ENCODE results near the gene PPP4C. TPM values are rescaled to one million over a fixed set of nuclear protein-coding genes. Genes with fewer than 3 reads are reported as not detected.

The PPP4C gene
- total and polyA plus RNA-seq, 12 donors: 34.5 to 82.1 (median 42.4) TPM

DNA sequence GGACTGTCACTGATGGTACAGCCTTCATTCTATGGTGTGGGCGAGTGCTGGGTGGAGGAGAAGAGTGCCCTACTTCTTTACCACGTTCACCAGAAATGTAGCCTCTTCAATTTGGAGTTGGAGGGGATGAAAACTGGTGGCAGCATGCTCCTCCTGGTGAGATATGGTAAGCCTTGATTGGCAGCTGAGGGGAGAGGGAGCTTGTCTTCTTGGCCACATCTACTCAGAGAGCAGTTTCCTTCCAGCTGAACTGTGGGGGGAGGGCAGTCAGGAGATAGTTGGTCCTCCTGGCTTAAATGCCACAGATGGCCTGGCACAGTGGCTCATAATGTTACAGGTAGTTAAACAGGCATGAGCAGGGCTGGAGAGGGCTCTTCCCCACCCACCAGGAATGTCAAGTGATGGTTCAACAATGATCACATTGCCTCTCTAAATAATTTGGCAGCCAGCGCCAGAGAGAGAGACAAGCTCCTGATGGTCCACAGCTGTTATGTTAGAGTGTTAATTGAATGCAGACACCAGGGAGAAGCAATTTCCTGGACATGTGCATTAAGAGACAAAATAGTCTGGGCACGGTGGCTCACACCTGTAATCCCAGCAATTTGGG is 56.2 kb downstream of the PPP4C start:
- TF ChIP-seq CTCF (IDR thresholded peaks at IDR 0.05): no peak
- ATAC-seq (no peak), DNase-seq (no peak)

GRCh38 chr16:30132591-30132990 is 56.8 kb downstream of the PPP4C start:
- Histone ChIP-seq H3K27ac (no peak overlapping the region), H3K4me3 (no peak overlapping the region), H3K4me1 (peaks cover 0 to 18% (median 0%) of the 10 kb centered on the region in 9 donors), H3K9me3 (no peaks in the 10 kb centered on the region), H3K36me3 (no peaks in the 10 kb centered on the region), H3K27me3 (no peaks in the 10 kb centered on the region)
- no peak for TF ChIP-seq CTCF (IDR thresholded peaks at IDR 0.05)
- DNase-seq (no peak), ATAC-seq (no peak)
- 61 to 88% methylated on average over 3 of the region's 3 CpGs for WGBS, 2 donors
- intact Hi-C loops (cut with DNase I): no loop called here

More for the DNA sequence above, 56.2 kb downstream of the PPP4C start:
- intact Hi-C loops (cut with DNase I): no loop called here
- no peaks in the 10 kb centered on the region for H3K9me3 ChIP-seq
- no peaks in the 10 kb centered on the region for H3K36me3 ChIP-seq
- no peak overlapping the region for H3K27ac ChIP-seq
- no peak overlapping the region for H3K4me3 ChIP-seq
- WGBS, 2 donors: 46 to 56% methylated on average over 4 of the region's 4 CpGs
- H3K4me1 ChIP-seq: peaks cover 0 to 15% (median 0%) of the 10 kb centered on the region in 9 donors
- no peaks in the 10 kb centered on the region for H3K27me3 ChIP-seq

Other genes starting within 250 kb of the PPP4C start
- 10 to 100 TPM; 61.8 to 87.0 (median 72.7) TPM for gene CDIPT, start 212.8 kb upstream of the PPP4C start, total RNA-seq
- 10 to 100 TPM; 55.1 to 99.6 TPM for gene CDIPT, start 212.8 kb upstream of the PPP4C start, polyA plus RNA-seq
- gene SEZ6L2, start 176.4 kb upstream of the PPP4C start, total RNA-seq: 1 to 10 TPM in 2 of 10 donors, under 1 TPM in 8; 0.17 to 1.2 (median 0.73) TPM
- under 1 TPM in 1 of 2 donors, not detected in 1; 0.61 TPM for gene SEZ6L2, start 176.4 kb upstream of the PPP4C start, polyA plus RNA-seq
- 1 to 10 TPM in 1 of 10 donors, under 1 TPM in 5, not detected in 4; 0.20 to 1.1 (median 0.75) TPM for gene ASPHD1, start 175.5 kb upstream of the PPP4C start, total RNA-seq
- gene ASPHD1, start 175.5 kb upstream of the PPP4C start, polyA plus RNA-seq: under 1 TPM in 1 of 2 donors, not detected in 1; 0.28 TPM
- gene KCTD13, start 149.8 kb upstream of the PPP4C start, total RNA-seq: 1 to 10 TPM; 5.4 to 8.2 (median 7.3) TPM
- gene KCTD13, start 149.8 kb upstream of the PPP4C start, polyA plus RNA-seq: 10 to 100 TPM in 1 of 2 donors, 1 to 10 TPM in 1; 5.2 to 18.0 TPM
- gene TMEM219, start 113.9 kb upstream of the PPP4C start, total RNA-seq: 100 to 1,000 TPM in 1 of 10 donors, 10 to 100 TPM in 9; 53.0 to 105 (median 67.1) TPM
- 10 to 100 TPM; 80.4 to 85.9 TPM for gene TMEM219, start 113.9 kb upstream of the PPP4C start, polyA plus RNA-seq
- gene TAOK2, start 102.1 kb upstream of the PPP4C start, total RNA-seq: 10 to 100 TPM; 27.0 to 40.6 (median 32.7) TPM
- gene TAOK2, start 102.1 kb upstream of the PPP4C start, polyA plus RNA-seq: 10 to 100 TPM; 27.6 to 50.4 TPM
- 10 to 100 TPM; 14.4 to 23.2 (median 17.1) TPM for gene HIRIP3, start 80.4 kb upstream of the PPP4C start, total RNA-seq
- 10 to 100 TPM; 17.9 to 22.4 TPM for gene HIRIP3, start 80.4 kb upstream of the PPP4C start, polyA plus RNA-seq
- 10 to 100 TPM; 23.2 to 34.8 (median 30.6) TPM for gene INO80E, start 79.8 kb upstream of the PPP4C start, total RNA-seq
- gene INO80E, start 79.8 kb upstream of the PPP4C start, polyA plus RNA-seq: 10 to 100 TPM; 63.2 to 80.4 TPM
- under 1 TPM in 4 of 10 donors, not detected in 6; 0.27 to 0.95 (median 0.48) TPM for gene DOC2A, start 65.0 kb upstream of the PPP4C start, total RNA-seq
- 1 to 10 TPM in 1 of 2 donors, under 1 TPM in 1; 0.41 to 2.7 TPM for gene DOC2A, start 65.0 kb upstream of the PPP4C start, polyA plus RNA-seq
- gene C16orf92, start 52.8 kb upstream of the PPP4C start, total RNA-seq: not detected
- not detected for gene C16orf92, start 52.8 kb upstream of the PPP4C start, polyA plus RNA-seq
- gene TLCD3B, start 44.7 kb upstream of the PPP4C start, total RNA-seq: not detected
- gene TLCD3B, start 44.7 kb upstream of the PPP4C start, polyA plus RNA-seq: under 1 TPM in 1 of 2 donors, not detected in 1; 0.29 TPM
- gene ALDOA, start 10.2 kb upstream of the PPP4C start, total RNA-seq: 1,000 to 10,000 TPM; 3,057 to 4,582 (median 3,914) TPM
- 1,000 to 10,000 TPM; 2,873 to 3,079 TPM for gene ALDOA, start 10.2 kb upstream of the PPP4C start, polyA plus RNA-seq
- gene TBX6, start 15.9 kb downstream of the PPP4C start, total RNA-seq: 1 to 10 TPM in 1 of 10 donors, under 1 TPM in 9; 0.28 to 1.4 (median 0.57) TPM
- 1 to 10 TPM in 1 of 2 donors, under 1 TPM in 1; 0.28 to 1.7 TPM for gene TBX6, start 15.9 kb downstream of the PPP4C start, polyA plus RNA-seq
- gene YPEL3, start 20.2 kb downstream of the PPP4C start, total RNA-seq: 100 to 1,000 TPM in 1 of 10 donors, 10 to 100 TPM in 9; 31.5 to 117 (median 42.6) TPM
- gene YPEL3, start 20.2 kb downstream of the PPP4C start, polyA plus RNA-seq: 100 to 1,000 TPM in 1 of 2 donors, 10 to 100 TPM in 1; 75.5 to 203 TPM
- 1 to 10 TPM in 9 of 10 donors, under 1 TPM in 1; 0.85 to 3.6 (median 1.5) TPM for gene GDPD3, start 37.5 kb downstream of the PPP4C start, total RNA-seq
- gene GDPD3, start 37.5 kb downstream of the PPP4C start, polyA plus RNA-seq: 1 to 10 TPM; 1.2 to 6.4 TPM
- 10 to 100 TPM; 40.9 to 65.2 (median 51.8) TPM for gene MAPK3, start 47.2 kb downstream of the PPP4C start, total RNA-seq
- 10 to 100 TPM; 39.9 to 56.3 TPM for gene MAPK3, start 47.2 kb downstream of the PPP4C start, polyA plus RNA-seq
- 10 to 100 TPM in 3 of 10 donors, 1 to 10 TPM in 7; 3.3 to 54.6 (median 5.5) TPM for gene CORO1A, start 107.6 kb downstream of the PPP4C start, total RNA-seq
- gene CORO1A, start 107.6 kb downstream of the PPP4C start, polyA plus RNA-seq: 10 to 100 TPM; 11.5 to 15.3 TPM
- gene BOLA2B, start 117.7 kb downstream of the PPP4C start, total RNA-seq: 10 to 100 TPM; 38.2 to 74.4 (median 55.8) TPM
- gene BOLA2B, start 117.7 kb downstream of the PPP4C start, polyA plus RNA-seq: 100 to 1,000 TPM; 193 to 226 TPM
- 10 to 100 TPM in 8 of 10 donors, 1 to 10 TPM in 2; 8.3 to 29.0 (median 17.7) TPM for gene SLX1A, start 117.9 kb downstream of the PPP4C start, total RNA-seq
- 10 to 100 TPM; 56.6 to 57.8 TPM for gene SLX1A, start 117.9 kb downstream of the PPP4C start, polyA plus RNA-seq
- 10 to 100 TPM in 2 of 10 donors, 1 to 10 TPM in 7, under 1 TPM in 1; 0.59 to 14.5 (median 5.9) TPM for gene SULT1A3, start 123.3 kb downstream of the PPP4C start, total RNA-seq
- gene SULT1A3, start 123.3 kb downstream of the PPP4C start, polyA plus RNA-seq: 10 to 100 TPM in 1 of 2 donors, 1 to 10 TPM in 1; 9.8 to 35.0 TPM
- 1 to 10 TPM in 8 of 10 donors, not detected in 2; 2.5 to 8.2 (median 4.6) TPM for gene NPIPB13, start 172.5 kb downstream of the PPP4C start, total RNA-seq
- gene NPIPB13, start 172.5 kb downstream of the PPP4C start, polyA plus RNA-seq: 1 to 10 TPM; 2.0 to 9.8 TPM